Neural progenitor cell (in vitro differentiated cells): ENCODE measurements around the gene CALHM2.

ENCODE experiments used
- CTCF ChIP-seq: fragments of 200-600 bp; sonication (generic); IDR thresholded peaks from 2 replicates; pipeline ENCODE4 v1.5.1; 2017; ENCODE audit warnings: antibody characterized with exemption, mild to moderate bottlenecking
- EZH2 ChIP-seq: fragments of 200-600 bp; sonication (generic); IDR thresholded peaks from 2 replicates; pipeline ENCODE4 v1.6.1; 2017; ENCODE audit warnings: antibody characterized with exemption, mild to moderate bottlenecking, moderate library complexity
- EZH2phosphoT487 ChIP-seq: fragments of 200-600 bp; sonication (generic); IDR thresholded peaks from 2 replicates; pipeline ENCODE4 v1.6.1; 2017; ENCODE audit warnings: antibody characterized with exemption

GRCh38 chr10:103429647-103430046, 22.5 kb downstream of the CALHM2 start:
- TF ChIP-seq CTCF (no peak), EZH2 (no peak), EZH2phosphoT487 (no peak)
